Fibroblast of lung (primary cell): ENCODE measurements around the gene KRT76. TPM values are rescaled to one million over a fixed set of nuclear protein-coding genes. Genes with fewer than 3 reads are reported as not detected.
"Not testable (repeated sequence)": the region's sequence is repeated elsewhere in the genome, so short reads cannot be mapped to it uniquely, and the experiment has no call there.

Experiments used
- DNase-seq, 2 donors: peaks; one replicate each; pipeline versions ENCODE4 v3.0.0 to v3.0.0-alpha.2; 2010; ENCODE audit warnings: low read depth in 2 of 2
- H2AFZ ChIP-seq: 2 replicates; pipeline ENCODE4 v1.5.1; 2012; ENCODE audit warnings: low read length, control low read depth, inconsistent platforms
- H3K27ac ChIP-seq: 2 replicates; pipeline ENCODE4 v1.5.1; 2011; ENCODE audit warnings: low read length, control low read depth; ENCODE audit not compliant: insufficient read depth
- H3K27me3 ChIP-seq: 2 replicates; pipeline ENCODE4 v1.5.1; 2011; ENCODE audit warnings: mild to moderate bottlenecking, low read length; ENCODE audit not compliant: control insufficient read depth, insufficient read depth
- H3K36me3 ChIP-seq: 2 replicates; pipeline ENCODE4 v1.5.1; 2011; ENCODE audit warnings: low read length; ENCODE audit not compliant: control insufficient read depth, insufficient read depth
- H3K4me1 ChIP-seq: 2 replicates; pipeline ENCODE4 v1.5.1; 2011; ENCODE audit warnings: low read length; ENCODE audit not compliant: control insufficient read depth, insufficient read depth; ENCODE audit errors: extremely low read depth
- H3K4me2 ChIP-seq: 2 replicates; pipeline ENCODE4 v1.5.1; 2011; ENCODE audit warnings: low read length, control low read depth; ENCODE audit not compliant: insufficient read depth; ENCODE audit errors: extremely low read depth
- H3K4me3 ChIP-seq, 4 experiments: fragments of 200-600 bp in 1 of 4; sonication (generic) in 1 of 4; replicated peaks in 1 of 4; 2 replicates each; pipeline ENCODE4 v1.5.1; 2011 to 2016; ENCODE audit warnings: low read length in 4 of 4, low read depth in 3 of 4, mild to moderate bottlenecking in 3 of 4, control low read depth in 2 of 4, inconsistent platforms in 1 of 4, mixed read lengths in 1 of 4; ENCODE audit not compliant: insufficient read depth in 1 of 4; ENCODE audit errors: control extremely low read depth in 1 of 4
- H3K79me2 ChIP-seq: 2 replicates; pipeline ENCODE4 v1.5.1; 2012; ENCODE audit warnings: mild to moderate bottlenecking, low read length, inconsistent platforms; ENCODE audit not compliant: control insufficient read depth, insufficient read depth
- H3K9ac ChIP-seq: 2 replicates; pipeline ENCODE4 v1.5.1; 2011; ENCODE audit warnings: mild to moderate bottlenecking, low read length, control low read depth; ENCODE audit not compliant: insufficient read depth
- H3K9me3 ChIP-seq: 2 replicates; pipeline ENCODE4 v1.5.1; 2012; ENCODE audit warnings: low read depth, low read length; ENCODE audit not compliant: control insufficient read depth, insufficient read depth
- H4K20me1 ChIP-seq: 2 replicates; pipeline ENCODE4 v1.5.1; 2011; ENCODE audit warnings: low read length; ENCODE audit not compliant: control insufficient read depth, insufficient read depth; ENCODE audit errors: extremely low read depth
- CTCF ChIP-seq, 2 donors: IDR thresholded peaks in 1 of 2; conservative IDR thresholded peaks in 1 of 2; 1 replicate in 1 of 2; 2 replicates in 1 of 2; pipeline ENCODE4 v1.5.1; 2011 to 2012; ENCODE audit warnings: low read length in 2 of 2, control low read depth in 1 of 2, inconsistent platforms in 1 of 2, low read depth in 1 of 2, mild to moderate bottlenecking in 1 of 2
- EZH2 ChIP-seq: IDR thresholded peaks from 2 replicates; pipeline ENCODE4 v1.5.1; 2012; ENCODE audit warnings: low read length, control low read depth, mild to moderate bottlenecking; ENCODE audit errors: missing control alignments
- polyA plus RNA-seq, 2 donors: library from polyadenylated mRNA; depleted of rRNA in 1 of 2; stranded (reverse) in 1 of 2; unstranded in 1 of 2; fragments of >200 nt; gene quantifications; 2 replicates each; pipeline ENCODE4 v1.2.1, GENCODE V29; 2011 to 2012; ENCODE audit warnings: missing spikeins in 1 of 2
- total RNA-seq: library from RNA; depleted of rRNA; stranded (reverse); fragments of >200 nt; gene quantifications from 2 replicates; pipeline ENCODE4 v1.2.1, GENCODE V29; 2014

The KRT76 gene
- total and polyA plus RNA-seq, 2 donors (not counting 1 experiment from before 2014, with no cell fraction given) = not detected

DNA sequence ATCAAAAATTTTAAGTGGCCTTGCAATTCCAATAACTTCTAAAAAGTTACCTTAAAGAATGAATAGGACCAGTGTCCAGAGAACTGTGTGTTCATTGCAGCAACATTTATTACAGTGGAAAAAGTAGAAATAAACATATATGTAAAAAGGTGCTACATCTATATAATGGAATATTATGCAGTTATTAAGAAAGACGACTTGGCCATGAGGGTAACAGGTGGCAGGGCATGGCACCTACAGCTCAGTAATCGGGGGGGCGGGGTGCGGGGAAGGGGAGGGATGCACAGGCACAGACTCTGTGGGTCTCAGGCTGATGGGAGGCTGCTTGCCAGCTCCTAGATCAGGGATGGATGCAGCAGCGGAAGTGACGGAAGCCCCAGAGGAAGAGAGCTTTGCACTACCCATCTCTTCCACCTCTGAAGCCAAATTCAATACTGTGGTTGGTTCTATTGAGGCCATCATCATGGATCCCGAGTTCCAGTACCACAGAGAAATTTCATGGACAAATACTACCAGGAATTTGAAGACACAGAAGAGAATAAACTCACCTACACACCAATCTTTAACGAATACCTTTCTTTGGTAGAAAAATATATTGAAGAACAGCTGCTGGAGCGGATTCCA, 14.0 kb downstream of the KRT76 start:
- no peaks in the 10 kb centered on the region for H4K20me1 ChIP-seq
- no peak overlapping the region for H2AFZ ChIP-seq
- DNase-seq = no peak
- no peak overlapping the region for H3K27ac ChIP-seq
- H3K4me2 ChIP-seq = no peak overlapping the region
- H3K9me3 ChIP-seq = no peaks in the 10 kb centered on the region
- H3K9ac ChIP-seq = no peak overlapping the region
- no peaks in the 10 kb centered on the region for H3K36me3 ChIP-seq
- H3K4me1 ChIP-seq = no peaks in the 10 kb centered on the region
- H3K27me3 ChIP-seq = peaks cover 3% of the 10 kb centered on the region
- TF ChIP-seq CTCF (conservative IDR thresholded peaks at IDR 0.05 in 1 of 2, IDR thresholded peaks at IDR 0.05 in 1 of 2; ENCODE audit: low read depth in 1 of 2, low read length in 2 of 2) (no peak), EZH2 (no peak)
- no peaks in the 10 kb centered on the region for H3K79me2 ChIP-seq
- no peak overlapping the region for H3K4me3 ChIP-seq

DNA sequence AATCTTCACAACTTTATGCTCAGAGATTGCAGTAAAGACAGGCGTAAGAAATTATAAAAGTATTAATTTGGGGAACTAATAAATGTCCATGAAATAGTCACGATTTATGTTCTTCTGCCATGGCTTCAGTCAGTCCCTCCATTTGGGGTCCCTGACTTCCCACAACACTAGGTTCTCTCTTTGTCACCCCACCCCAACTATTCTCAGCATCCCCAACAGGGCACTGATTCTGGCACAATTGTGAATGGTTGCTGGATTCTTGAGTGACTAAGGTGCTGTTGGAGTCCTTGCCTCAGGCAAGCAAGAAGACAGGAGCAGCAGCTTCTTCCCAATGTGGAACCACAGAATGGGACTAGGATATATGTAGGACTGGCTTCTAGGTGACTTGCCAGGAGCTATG, 15.3 kb downstream of the KRT76 start:
- TF ChIP-seq CTCF (conservative IDR thresholded peaks at IDR 0.05 in 1 of 2, IDR thresholded peaks at IDR 0.05 in 1 of 2; ENCODE audit: low read depth in 1 of 2, low read length in 2 of 2) (no peak), EZH2 (no peak)
- H4K20me1 ChIP-seq = no peaks in the 10 kb centered on the region
- no peaks in the 10 kb centered on the region for H3K36me3 ChIP-seq

GRCh38 chr12:52761218-52761617, 15.9 kb downstream of the KRT76 start:
- H3K36me3 ChIP-seq, H3K27ac ChIP-seq, H3K27me3 ChIP-seq, H3K4me2 ChIP-seq, H3K9ac ChIP-seq, DNase-seq, H3K4me1 ChIP-seq, H3K9me3 ChIP-seq, H3K79me2 ChIP-seq, H3K4me3 ChIP-seq, H2AFZ ChIP-seq, H4K20me1 ChIP-seq: not testable (repeated sequence)

More for the DNA sequence above, 15.3 kb downstream of the KRT76 start:
- Histone ChIP-seq H3K27ac (no peak overlapping the region), H2AFZ (no peak overlapping the region), H3K4me1 (no peaks in the 10 kb centered on the region), H3K79me2 (no peaks in the 10 kb centered on the region), H3K9ac (no peak overlapping the region), H3K9me3 (no peaks in the 10 kb centered on the region), H3K4me2 (no peak overlapping the region), H3K27me3 (no peaks in the 10 kb centered on the region), H3K4me3 (no peak overlapping the region)
- no peak for DNase-seq
